ENCODE results near the gene CTBS.

Gene CTBS

GRCh38 chr1:84613887-84614286 lies 39.6 kb upstream of the CTBS start:
- no peaks in the 10 kb centered on the region for H3K79me2 ChIP-seq (ENCODE audit: insufficient read depth, low read length)
- H3K4me3 ChIP-seq (ENCODE audit: low read depth in 1 of 2, low read length in 2 of 2) = no peak overlapping the region
- H2AFZ ChIP-seq (ENCODE audit: low read depth, low read length) = no peak overlapping the region
- no peaks in the 10 kb centered on the region for H3K4me1 ChIP-seq (ENCODE audit: insufficient read depth, low read length)
- H3K9me3 ChIP-seq (ENCODE audit: insufficient read depth, low read length, severe bottlenecking) = peaks cover 24% of the 10 kb centered on the region
- ATAC-seq (ENCODE audit: insufficient read depth, low read depth) (no peak), DNase-seq (no peak)
- no peaks in the 10 kb centered on the region for H3K27me3 ChIP-seq (ENCODE audit: insufficient read depth, low read length, poor library complexity)
- no peak overlapping the region for H3K4me2 ChIP-seq (ENCODE audit: insufficient read depth, low read length)
- no peak for TF ChIP-seq EZH2 (IDR thresholded peaks at IDR 0.05; ENCODE audit: borderline replicate concordance, low read depth, low read length, severe bottlenecking)
- TF ChIP-seq CTCF (IDR thresholded peaks at IDR 0.05; ENCODE audit: borderline replicate concordance, extremely low read depth, low read length, poor library complexity, severe bottlenecking) = no peak
- H3K36me3 ChIP-seq (ENCODE audit: insufficient read depth, low read length) = no peaks in the 10 kb centered on the region
- H3K27ac ChIP-seq (ENCODE audit: low read length) = no peak overlapping the region
- H4K20me1 ChIP-seq (ENCODE audit: insufficient read depth, low read length) = no peaks in the 10 kb centered on the region
- H3K9ac ChIP-seq (ENCODE audit: low read depth, low read length) = no peak overlapping the region

GRCh38 chr1:84613026-84613425 lies 38.8 kb upstream of the CTBS start:
- Histone ChIP-seq H3K79me2 (ENCODE audit: insufficient read depth, low read length) (no peaks in the 10 kb centered on the region), H3K27me3 (ENCODE audit: insufficient read depth, low read length, poor library complexity) (no peaks in the 10 kb centered on the region), H3K4me3 (ENCODE audit: low read depth in 1 of 2, low read length in 2 of 2) (no peak overlapping the region), H3K4me1 (ENCODE audit: insufficient read depth, low read length) (no peaks in the 10 kb centered on the region), H2AFZ (ENCODE audit: low read depth, low read length) (no peak overlapping the region), H3K36me3 (ENCODE audit: insufficient read depth, low read length) (no peaks in the 10 kb centered on the region), H3K9me3 (ENCODE audit: insufficient read depth, low read length, severe bottlenecking) (peaks cover 24% of the 10 kb centered on the region), H4K20me1 (ENCODE audit: insufficient read depth, low read length) (no peaks in the 10 kb centered on the region), H3K4me2 (ENCODE audit: insufficient read depth, low read length) (no peak overlapping the region), H3K27ac (ENCODE audit: low read length) (no peak overlapping the region), H3K9ac (ENCODE audit: low read depth, low read length) (no peak overlapping the region)
- no peak for DNase-seq
- TF ChIP-seq EZH2 (IDR thresholded peaks at IDR 0.05; ENCODE audit: borderline replicate concordance, low read depth, low read length, severe bottlenecking) (no peak), CTCF (IDR thresholded peaks at IDR 0.05; ENCODE audit: borderline replicate concordance, extremely low read depth, low read length, poor library complexity, severe bottlenecking) (no peak)
- ATAC-seq (ENCODE audit: insufficient read depth, low read depth) = no peak

- no peak for ATAC-seq (ENCODE audit: insufficient read depth, low read depth)
- Histone ChIP-seq H3K4me3 (ENCODE audit: low read depth in 1 of 2, low read length in 2 of 2) (no peak overlapping the region), H3K4me2 (ENCODE audit: insufficient read depth, low read length) (no peak overlapping the region), H3K79me2 (ENCODE audit: insufficient read depth, low read length) (no peaks in the 10 kb centered on the region), H3K4me1 (ENCODE audit: insufficient read depth, low read length) (no peaks in the 10 kb centered on the region), H3K27me3 (ENCODE audit: insufficient read depth, low read length, poor library complexity) (no peaks in the 10 kb centered on the region), H3K27ac (ENCODE audit: low read length) (no peak overlapping the region), H3K9ac (ENCODE audit: low read depth, low read length) (no peak overlapping the region), H4K20me1 (ENCODE audit: insufficient read depth, low read length) (no peaks in the 10 kb centered on the region), H3K36me3 (ENCODE audit: insufficient read depth, low read length) (no peaks in the 10 kb centered on the region), H3K9me3 (ENCODE audit: insufficient read depth, low read length, severe bottlenecking) (peaks cover 24% of the 10 kb centered on the region), H2AFZ (ENCODE audit: low read depth, low read length) (no peak overlapping the region)
- TF ChIP-seq CTCF (IDR thresholded peaks at IDR 0.05; ENCODE audit: borderline replicate concordance, extremely low read depth, low read length, poor library complexity, severe bottlenecking) (no peak), EZH2 (IDR thresholded peaks at IDR 0.05; ENCODE audit: borderline replicate concordance, low read depth, low read length, severe bottlenecking) (no peak)
- no peak for DNase-seq
These were observed 37.6 kb upstream of the CTBS start for GRCh38 chr1:84611796-84612195.

- no peak overlapping the region for H2AFZ ChIP-seq (ENCODE audit: low read depth, low read length)
These were observed 36.9 kb upstream of the CTBS start for GRCh38 chr1:84611091-84611490.

More at GRCh38 chr1:84611091-84611490, 36.9 kb upstream of the CTBS start:
- H3K36me3 ChIP-seq (ENCODE audit: insufficient read depth, low read length) = no peaks in the 10 kb centered on the region
- H3K4me1 ChIP-seq (ENCODE audit: insufficient read depth, low read length) = no peaks in the 10 kb centered on the region
- H4K20me1 ChIP-seq (ENCODE audit: insufficient read depth, low read length) = no peaks in the 10 kb centered on the region
- no peak for ATAC-seq (ENCODE audit: insufficient read depth, low read depth)
- H3K4me3 ChIP-seq (ENCODE audit: low read depth in 1 of 2, low read length in 2 of 2) = no peak overlapping the region
- H3K27ac ChIP-seq (ENCODE audit: low read length) = no peak overlapping the region
- peaks cover 27% of the 10 kb centered on the region for H3K9me3 ChIP-seq (ENCODE audit: insufficient read depth, low read length, severe bottlenecking)
- no peak overlapping the region for H3K4me2 ChIP-seq (ENCODE audit: insufficient read depth, low read length)
- no peaks in the 10 kb centered on the region for H3K27me3 ChIP-seq (ENCODE audit: insufficient read depth, low read length, poor library complexity)
- no peaks in the 10 kb centered on the region for H3K79me2 ChIP-seq (ENCODE audit: insufficient read depth, low read length)
- no peak for TF ChIP-seq CTCF (IDR thresholded peaks at IDR 0.05; ENCODE audit: borderline replicate concordance, extremely low read depth, low read length, poor library complexity, severe bottlenecking)
- no peak for TF ChIP-seq EZH2 (IDR thresholded peaks at IDR 0.05; ENCODE audit: borderline replicate concordance, low read depth, low read length, severe bottlenecking)
- H3K9ac ChIP-seq (ENCODE audit: low read depth, low read length) = no peak overlapping the region
- DNase-seq = no peak

All from DND-41 (cell line).